GM21515 (cell line): ENCODE results near the gene MAD1L1.

Source experiments
- ATAC-seq: cut with Tn5 transposase; IDR thresholded peaks from one replicate; pipeline ENCODE4 v1.9.1; 2021; ENCODE audit not compliant: unreplicated experiment

The MAD1L1 gene

DNA sequence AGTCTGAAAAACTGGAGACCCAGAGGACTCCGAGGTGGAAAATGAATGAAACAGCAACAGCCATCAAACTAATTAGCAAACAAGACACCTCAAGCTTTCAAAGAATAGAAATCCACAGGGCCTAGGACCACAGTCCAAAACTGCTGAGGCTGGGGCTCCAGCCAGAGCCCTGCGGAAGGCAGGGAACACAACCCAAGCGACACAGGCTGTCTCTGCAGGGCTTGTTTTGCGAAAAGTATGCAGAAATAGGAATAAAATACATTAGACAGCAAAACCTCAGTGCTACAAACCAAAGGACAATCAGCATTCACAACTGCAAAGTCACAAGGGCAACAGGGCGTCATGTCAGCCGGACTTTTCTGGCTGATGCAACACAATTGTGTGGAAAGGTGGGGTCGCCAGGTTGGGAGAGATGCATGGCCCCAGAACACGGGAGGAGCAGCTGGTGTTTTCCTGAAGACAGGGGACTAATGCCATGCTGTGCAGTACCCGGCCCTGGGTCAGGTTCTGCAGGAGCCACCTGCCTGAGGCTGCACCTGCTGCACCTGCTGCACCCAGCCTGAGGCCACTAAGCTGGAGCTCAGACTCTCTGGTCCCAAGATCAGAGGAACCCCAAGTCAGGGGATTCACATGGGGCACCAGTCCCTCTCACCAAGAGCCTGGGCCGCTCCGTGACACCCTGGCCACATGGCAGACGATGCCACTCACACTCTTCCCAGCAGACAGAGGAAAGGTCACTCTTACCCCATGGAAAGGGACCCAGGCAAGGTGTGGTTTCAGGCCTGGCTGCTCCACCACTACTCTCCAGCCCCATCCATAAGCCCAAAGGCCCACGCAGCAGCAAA lies 74.2 kb downstream of the MAD1L1 start:
- no peak for ATAC-seq

DNA sequence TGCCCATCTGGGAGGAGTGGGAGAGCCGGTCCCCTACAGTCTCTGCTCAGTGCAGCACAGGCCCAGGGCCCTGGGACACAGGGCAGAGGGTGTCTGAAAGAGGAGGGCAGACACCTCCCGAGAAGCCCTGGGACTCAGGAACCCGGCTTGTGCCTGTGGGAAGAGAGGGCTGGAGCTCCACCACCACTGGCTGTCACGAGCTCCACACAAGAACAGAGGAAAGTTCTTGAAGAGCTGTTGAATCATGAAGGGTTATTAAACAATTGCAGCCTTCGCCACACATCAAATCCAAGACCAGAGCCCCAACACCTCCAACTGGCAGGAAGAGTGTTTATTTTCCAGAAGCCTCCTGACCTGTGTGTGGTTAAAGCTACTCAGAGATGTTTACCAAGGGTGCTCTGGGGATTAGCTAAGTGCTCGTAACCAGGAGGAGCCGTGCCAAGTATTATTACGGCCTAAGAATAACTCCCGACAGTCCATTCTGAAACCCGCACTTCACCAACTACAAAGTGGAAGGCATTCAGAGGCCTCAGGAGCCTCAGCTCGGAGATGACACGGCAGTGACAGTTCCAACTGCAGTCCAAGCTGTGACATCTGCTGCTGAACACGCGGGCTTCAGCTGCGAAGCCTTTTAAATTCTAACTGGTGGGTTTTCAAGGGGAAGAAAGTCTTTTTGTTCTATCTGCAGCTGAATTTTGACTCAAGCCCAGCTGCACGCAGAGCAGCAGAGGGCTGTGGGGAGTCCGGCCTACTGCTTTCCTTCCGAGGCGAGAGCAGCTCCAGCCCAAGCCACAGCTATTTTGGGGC lies 75.1 kb downstream of the MAD1L1 start:
- no peak for ATAC-seq

DNA sequence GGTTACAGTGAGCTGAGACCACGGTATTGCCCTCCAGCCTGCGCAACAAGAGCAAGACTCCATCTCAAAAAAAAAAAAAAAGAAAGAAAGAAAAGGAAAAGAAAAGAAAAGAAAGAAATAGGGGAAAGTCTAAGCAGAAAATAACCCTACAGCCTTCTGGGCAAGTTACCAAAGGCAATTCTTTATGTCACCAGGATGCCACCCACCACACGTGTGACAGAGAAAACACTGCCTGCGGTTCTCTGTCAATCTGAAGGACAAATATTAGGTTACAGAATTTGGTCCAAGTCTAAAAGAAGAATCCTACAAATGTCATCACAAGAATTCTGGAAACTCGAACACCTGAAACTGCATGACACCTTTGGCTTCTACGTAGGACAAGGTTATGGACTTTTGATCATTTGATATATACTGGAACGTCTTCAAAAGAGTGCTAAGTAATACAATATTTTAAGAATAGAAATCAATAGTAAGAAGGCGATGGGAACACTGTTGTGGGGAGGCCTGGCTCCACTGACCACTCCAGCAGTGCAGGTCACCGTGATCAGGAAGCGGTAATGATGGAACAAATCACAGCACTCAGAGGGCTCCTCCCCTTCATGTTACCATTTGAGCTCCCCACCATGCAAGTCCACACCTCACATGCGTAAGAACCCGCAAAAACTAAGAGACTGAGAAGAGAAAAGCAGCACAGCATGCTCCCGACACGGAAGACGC lies 75.8 kb downstream of the MAD1L1 start:
- ATAC-seq: no peak

DNA sequence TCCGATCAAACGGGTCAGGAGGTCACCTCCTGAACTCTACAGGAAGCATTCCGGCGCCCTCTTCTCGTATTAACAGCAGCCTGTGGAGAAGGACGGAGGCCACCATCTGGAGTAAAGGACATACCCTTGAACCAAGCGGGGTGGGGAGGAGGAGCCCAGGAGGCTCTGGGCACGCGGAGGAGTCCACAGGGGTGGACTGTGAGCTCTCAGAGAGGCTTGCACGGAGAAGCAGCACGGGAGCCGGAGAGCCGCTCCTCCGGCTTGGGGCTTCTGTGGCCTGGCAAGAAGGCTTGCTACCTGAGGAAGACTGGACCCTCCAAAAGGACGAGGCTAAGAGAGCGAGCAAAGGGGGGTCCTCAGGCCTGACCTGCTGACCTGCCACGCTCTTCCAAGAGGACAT lies 77.9 kb downstream of the MAD1L1 start:
- ATAC-seq: no peak

DNA sequence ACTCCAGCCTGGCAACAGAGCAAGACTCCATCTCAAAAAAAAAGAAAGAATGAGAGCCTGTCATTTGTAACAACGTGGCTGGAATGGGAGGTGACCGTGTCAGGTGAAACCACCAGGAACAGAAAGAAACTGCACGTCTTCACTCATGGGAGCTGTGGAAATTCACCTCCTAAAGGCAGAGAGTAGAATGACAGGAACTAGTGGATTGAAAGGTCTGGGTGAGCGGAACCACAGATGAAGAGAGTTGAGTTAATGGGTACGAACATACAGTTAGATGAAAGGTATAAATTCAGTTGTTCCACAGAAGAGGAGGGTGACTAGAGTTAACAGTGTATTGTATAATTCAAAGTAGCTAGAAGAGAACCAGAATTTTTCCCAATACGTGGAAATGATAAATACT lies 78.6 kb downstream of the MAD1L1 start:
- ATAC-seq: no peak

DNA sequence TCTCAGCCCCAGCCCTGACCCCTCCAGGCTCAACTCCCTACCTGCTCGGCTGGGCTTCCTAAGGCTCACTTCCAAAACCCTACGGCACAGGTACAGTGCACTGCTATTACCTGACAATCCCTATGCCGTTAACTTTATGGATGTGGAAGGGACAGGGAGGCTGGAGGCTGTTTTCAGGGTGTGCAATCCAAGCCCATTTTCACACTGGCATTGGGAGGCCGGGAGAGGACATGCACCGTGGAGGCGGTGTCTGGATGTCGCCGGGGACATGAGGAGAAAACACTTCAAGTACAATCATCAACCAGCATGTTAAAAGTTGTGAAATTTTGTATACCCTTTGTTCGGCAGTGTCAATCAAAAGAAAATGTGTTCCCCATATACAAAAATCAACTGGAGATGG lies 80.1 kb downstream of the MAD1L1 start:
- no peak for ATAC-seq

DNA sequence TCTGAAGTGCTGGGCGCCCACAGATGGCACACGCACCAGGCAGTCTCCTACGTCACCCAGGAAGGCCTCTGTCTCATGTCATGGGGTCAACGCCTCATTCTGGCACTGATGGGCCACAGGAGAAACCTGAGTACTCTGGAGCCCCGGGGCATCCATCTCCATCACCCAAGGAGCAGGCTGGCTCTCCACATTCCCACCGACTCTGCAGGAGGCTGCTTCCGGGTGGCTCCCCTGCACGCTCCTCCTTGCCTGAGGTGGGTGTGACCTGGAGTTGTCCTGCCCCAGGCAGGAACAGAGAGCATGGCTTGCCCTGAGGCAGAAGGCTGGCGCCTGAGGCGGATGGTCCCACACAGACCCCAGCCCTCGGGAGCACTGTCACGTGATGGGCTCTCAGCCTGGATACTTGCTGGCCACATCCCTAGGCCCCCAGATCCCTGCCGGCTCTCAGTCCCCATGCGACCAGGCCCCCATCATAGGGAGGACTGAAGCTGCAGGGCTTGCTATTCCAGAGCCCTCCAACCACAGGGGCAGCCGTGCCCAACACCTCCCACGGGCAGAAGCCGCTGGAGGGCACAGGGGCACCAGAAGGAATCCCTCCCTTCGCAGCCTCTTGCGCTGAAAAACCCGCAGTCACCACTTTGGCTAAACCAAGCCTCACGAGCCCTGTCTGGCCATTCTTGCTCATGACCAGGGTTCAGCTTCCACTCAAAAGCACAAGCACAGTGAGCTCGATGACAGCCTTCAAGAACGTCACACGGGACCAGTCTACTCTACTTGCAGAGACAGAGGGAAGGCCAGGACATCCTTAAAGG lies 80.7 kb downstream of the MAD1L1 start:
- no peak for ATAC-seq

DNA sequence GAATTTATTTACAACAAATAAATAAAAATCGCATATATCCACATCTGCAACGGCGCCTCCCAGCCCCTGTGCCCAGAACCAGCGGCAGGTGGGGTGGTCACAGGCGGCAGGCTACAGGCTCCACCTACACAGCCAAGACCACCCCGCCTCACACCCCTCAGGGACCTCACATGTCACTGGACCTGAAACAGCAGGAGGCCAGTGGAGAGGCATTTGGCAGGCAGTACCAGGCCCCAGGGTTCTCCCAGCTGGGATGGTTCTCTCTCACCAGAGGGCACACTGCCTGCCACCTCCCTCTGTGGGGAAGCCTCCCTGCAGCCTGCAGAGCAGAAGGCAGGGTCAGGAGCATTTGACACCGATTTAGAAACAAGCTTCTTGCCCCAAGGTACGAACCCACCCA lies 81.5 kb downstream of the MAD1L1 start:
- ATAC-seq: no peak

DNA sequence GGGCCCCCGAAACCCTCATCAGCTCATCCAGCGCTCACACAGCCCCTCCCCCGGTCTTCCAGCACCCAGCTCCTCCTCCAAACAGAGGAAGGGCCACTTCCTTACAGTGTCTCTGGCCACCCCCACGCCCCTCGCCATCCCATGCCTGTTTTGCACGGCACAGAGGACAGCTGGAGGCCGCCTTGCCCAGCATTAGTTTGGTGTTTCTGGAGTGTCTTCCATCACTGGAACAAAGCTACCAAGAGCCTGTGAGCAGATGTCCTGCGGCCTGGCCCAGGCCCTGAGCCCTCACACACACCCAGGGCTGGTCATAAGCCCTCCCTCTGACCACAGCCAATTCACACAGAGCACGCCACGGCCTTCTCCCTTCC lies 82.3 kb downstream of the MAD1L1 start:
- ATAC-seq: no peak

DNA sequence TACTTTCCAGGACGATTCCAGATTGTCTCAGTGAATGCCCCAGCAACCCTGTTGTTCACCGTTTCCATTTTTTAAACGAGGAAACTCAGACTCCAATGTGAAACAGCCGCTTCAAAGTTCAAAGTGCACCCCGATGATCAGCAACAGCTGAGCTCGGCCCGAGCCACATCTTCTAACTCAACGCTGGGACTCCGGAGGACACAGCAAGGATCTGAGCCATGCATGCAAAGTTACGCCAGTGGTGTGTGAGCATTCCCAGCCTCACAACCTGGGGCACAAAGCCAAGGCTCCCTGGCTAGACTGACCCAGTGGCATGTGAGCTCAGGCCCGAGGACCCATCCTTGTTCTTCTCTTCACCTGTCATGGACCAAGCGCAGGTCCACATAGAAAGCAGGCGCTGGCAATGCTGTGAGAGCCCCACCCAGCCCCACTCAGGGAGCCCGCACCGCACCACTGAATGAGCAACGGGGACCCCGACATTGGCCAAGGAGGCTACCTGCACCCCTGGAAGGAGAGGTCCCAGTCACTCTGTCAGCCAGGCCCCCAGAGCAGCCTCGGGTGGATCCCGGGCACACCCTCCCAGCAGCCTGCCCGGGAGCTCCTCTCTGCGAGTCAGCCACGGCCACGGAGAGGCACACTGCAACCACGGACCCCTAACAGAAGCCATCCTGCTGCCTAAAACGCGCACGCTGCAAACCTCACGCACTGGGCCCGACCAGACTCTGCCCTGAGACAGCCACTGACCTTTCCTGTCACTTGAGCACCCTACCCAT lies 82.9 kb downstream of the MAD1L1 start:
- no peak for ATAC-seq

DNA sequence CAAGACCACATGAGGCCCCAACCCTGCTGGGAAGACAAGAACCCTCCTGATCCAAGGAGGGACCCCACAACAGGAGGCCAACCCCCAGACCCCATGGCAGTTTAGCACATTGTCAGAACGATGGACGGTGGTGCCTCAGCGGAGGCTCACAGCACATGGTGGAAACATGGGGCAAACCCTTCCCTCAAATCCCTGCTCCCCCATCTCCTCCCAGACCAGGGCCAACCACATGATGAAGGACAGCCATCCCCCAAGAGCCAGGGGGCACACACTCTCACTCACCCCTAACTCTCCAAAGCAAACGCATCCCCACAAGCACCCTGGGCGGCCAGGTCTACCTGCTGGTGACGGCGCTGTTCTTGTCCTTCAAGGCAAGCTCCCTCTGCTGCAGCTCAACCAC lies 83.9 kb downstream of the MAD1L1 start:
- ATAC-seq: no peak

DNA sequence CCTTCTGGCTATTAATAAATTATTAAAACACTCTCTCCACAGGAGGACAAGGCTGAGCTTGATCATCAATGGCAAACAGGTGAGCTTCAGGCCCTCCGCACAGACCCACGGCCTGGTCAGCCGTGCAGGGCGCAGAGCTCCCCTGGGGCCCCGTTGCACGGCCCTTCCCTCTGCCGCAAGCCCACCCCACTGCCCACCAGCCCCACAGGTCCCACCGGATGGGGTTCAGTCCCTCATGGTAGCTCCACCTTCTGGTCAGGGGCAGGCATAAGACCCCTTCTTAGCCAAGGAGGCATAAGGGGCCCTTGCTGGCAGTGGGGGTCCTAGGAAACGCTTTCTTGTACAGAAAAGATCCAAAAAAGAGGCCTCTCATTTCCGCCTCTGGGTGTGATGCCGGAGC lies 84.6 kb downstream of the MAD1L1 start:
- ATAC-seq: no peak

DNA sequence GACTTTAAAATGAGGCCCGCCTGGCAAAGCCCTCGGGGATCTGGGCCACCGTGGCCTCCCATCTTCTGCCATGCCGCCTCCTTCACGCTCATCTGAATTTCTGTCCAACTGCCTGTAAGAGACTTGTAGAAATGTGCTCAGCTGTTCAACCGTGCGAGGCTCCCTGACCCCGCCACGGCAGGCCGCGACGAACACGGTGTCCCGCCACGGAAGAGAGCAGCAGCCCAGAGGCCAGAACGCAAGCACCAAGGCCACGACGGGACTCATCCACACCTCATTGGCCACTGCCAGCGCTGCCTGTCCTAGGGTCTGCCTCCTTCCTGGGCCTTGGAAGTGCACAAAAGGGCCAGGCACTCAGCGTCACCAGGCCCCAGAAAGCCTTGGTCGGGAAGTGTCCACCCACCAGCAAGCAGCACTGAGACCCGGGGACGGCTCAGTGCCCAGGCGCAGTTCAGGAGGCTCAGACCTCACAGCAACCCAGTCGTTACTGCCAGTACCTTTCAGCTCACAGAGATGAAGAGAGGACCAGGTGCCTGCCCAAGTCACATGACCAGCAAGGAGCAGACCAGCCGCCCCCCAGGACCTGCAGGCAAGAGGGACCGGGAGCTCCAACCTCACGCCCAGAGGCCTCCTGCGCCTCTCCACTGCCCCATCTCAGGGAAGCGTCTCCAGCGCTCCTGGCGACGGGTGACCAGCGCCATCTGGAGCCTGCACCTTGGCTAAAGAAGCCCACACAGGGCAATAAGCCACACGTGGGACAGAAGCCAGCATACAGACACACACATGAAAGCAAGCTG lies 85.9 kb downstream of the MAD1L1 start:
- ATAC-seq: no peak

DNA sequence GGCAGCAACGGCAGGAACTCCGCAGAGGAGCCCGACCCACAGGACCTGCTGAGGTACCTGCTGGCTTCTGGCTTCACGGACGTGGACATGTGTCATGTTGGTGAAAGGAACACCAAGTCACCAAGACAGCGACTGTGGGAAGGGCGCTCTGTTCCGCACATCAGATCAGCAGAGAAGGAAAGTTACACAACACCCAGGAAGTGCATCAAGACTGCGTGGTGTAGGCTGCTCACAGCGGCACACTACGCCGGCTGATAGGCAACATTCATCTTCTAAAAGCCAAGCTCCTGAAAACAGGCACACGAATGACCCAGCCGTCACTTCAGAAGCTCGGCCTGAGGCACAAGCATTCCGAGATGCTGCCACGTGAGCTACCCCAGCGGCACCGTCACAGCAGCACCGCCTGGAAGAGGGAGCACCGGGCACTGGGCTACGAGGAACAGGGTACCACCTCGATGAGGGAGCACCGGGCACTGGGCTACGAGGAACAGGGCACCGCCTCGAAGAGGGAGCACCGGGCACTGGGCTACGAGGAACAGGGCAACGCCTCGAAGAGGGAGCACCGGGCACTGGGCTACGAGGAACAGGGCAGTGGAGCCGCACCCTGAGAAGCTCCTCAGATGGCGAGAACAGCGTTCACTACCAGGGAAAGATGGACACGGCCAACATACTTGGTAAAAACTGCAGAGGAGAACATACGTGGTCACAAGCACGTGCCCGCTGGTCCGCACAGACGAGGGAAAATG lies 86.7 kb downstream of the MAD1L1 start:
- no peak for ATAC-seq

DNA sequence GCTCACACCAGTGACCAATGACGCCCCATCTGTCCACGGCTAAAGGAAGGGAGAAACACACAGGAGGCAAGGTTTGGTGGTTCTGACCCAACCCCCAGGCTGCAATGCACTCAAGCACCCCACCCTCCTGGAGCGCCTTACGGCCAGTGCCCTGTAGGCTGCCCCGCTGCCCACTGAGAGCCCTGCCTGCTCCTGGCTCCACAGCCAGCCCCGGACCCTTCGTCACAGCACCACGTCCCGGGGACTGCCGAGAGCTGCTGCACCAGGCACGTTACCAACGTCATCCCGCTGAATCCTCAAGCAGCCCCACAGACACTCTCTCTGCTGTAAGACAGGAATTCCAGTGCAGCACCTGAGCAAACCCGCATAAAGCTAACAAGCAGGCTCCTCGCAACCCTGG lies 87.8 kb downstream of the MAD1L1 start:
- ATAC-seq: no peak

DNA sequence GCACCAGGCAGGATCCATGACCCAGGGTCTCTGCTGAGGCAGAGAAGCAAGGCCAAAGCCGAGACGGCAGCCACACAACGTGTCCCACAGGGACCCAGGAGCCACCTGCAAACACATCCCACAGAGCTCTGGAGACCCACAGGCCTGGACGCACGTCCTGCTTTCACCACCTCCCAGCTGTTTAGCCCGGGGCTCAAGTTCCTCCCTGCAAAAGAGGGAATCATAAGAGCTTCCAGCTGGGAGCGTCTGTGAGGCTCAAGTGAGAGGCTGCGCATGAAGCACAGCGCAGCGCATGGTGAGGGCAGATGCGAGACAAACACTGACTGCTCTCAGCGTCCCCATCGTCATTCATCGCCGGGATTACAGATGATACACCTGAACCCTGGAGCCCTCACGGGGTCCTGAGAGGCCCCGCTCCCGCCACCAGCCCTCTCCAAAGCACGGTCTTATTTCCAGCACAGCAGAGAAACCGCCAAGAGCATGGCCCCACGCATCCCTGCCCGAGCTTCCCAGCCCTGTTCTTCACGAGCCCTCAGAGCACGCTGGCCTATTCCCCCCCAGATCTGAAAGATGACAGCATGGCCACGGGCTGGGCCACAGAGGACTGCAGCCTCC lies 88.7 kb downstream of the MAD1L1 start:
- no peak for ATAC-seq

DNA sequence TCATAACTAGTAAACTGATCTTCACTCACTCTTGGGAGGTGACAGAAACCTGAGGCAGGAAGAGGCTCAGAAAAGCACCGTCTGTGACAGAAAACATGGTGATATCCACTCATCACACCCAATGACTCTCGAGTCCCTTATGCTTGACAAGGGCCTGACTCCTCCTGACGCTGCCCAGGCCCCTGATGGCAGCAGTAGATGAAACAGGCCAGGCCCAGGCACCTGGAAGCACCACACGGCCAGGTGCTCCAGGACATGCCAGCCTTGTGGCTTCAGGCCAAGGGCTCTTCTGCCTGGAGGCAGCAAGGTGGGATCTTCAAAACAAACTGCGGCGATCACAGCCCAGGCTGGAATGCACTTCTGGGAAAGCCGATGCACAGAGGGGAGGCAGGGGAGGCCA lies 89.3 kb downstream of the MAD1L1 start:
- ATAC-seq: no peak

DNA sequence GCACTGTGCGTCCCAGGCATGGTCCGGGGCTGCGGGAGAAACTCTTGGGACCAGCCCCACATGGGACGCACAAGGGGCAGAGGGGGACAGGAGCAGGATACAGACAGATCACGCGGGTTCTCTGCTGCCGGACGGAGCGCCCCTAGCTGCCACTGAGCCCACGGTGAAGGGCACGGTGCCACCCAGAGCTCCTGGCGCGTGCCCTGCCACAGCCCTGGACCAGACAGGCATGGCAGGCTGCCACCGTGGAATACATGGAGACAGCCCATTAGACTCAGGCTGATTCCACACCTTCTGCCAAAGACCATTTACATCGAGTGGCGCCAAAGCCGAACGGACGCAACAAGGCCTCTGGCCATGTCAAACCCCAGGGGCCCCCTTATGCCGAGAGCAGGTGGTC lies 90.4 kb downstream of the MAD1L1 start:
- ATAC-seq: no peak
